Measurements from ENCODE around the gene VOPP1.

VOPP1 gene

GRCh38 chr7:55570218-55570873, 2.0 kb downstream of the VOPP1 start:
- no peak overlapping the region for H3K14ac ChIP-seq (ENCODE audit: low read length in 2 of 2)
- H2BK120ac ChIP-seq (ENCODE audit: low read depth, low read length), result no peak overlapping the region
- no peak overlapping the region for H2BK15ac ChIP-seq (ENCODE audit: low read depth, poor library complexity, severe bottlenecking)
- no peaks in the 10 kb centered on the region for H3K36me3 ChIP-seq (ENCODE audit: control insufficient read depth in 1 of 2, insufficient read depth in 2 of 2, low read depth in 1 of 2, low read length in 2 of 2)
- 70% methylated on average over 16 of the region's 18 CpGs for WGBS
- H4K91ac ChIP-seq (ENCODE audit: low read length), result no peak overlapping the region
- H3K79me1 ChIP-seq (replicated peaks; ENCODE audit: low read length, poor library complexity, severe bottlenecking), result peaks cover 1% of the 10 kb centered on the region
- no peak overlapping the region for H2BK5ac ChIP-seq (ENCODE audit: low read depth, low read length, poor library complexity, severe bottlenecking)
- peak overlapping the region; percentile 26 to 87 for H3K4me3 ChIP-seq (ENCODE audit: insufficient read depth in 1 of 2, low read depth in 1 of 2, low read length in 2 of 2)
- no peak overlapping the region for H2AFZ ChIP-seq (ENCODE audit: low read depth, low read length)
- H3K4me2 ChIP-seq (ENCODE audit: low read length, poor library complexity, severe bottlenecking), result peak overlapping the region; percentile 8
- H4K8ac ChIP-seq (ENCODE audit: low read length), result no peak overlapping the region
- no peaks in the 10 kb centered on the region for H3K27me3 ChIP-seq (ENCODE audit: control insufficient read depth in 1 of 2, insufficient read depth in 1 of 2, low read length in 2 of 2)
- peak; percentile 25 for DNase-seq
- H3K4me1 ChIP-seq (ENCODE audit: control insufficient read depth, insufficient read depth, low read depth, low read length), result peaks cover 24% of the 10 kb centered on the region
- peak overlapping the region; percentile 89 for H3K27ac ChIP-seq (ENCODE audit: low read length, poor library complexity, severe bottlenecking)
- H2BK12ac ChIP-seq (ENCODE audit: low read length in 2 of 2), result no peak overlapping the region
- no peaks in the 10 kb centered on the region for H3K9me3 ChIP-seq (ENCODE audit: control insufficient read depth, low read length)
- H3K9ac ChIP-seq (ENCODE audit: low read length), result peak overlapping the region; percentile 93
- H3K4ac ChIP-seq (ENCODE audit: low read depth in 1 of 2, low read length in 2 of 2), result no peak overlapping the region
- H3K23ac ChIP-seq (ENCODE audit: low read length in 2 of 2), result no peak overlapping the region
- H2AK5ac ChIP-seq (ENCODE audit: low read length, severe bottlenecking), result peak overlapping the region; percentile 64
- H3K18ac ChIP-seq (ENCODE audit: low read depth in 1 of 2, low read length in 2 of 2), result peak overlapping the region in 1 of 2 experiments; percentile 22

- no peak overlapping the region for H2AFZ ChIP-seq (ENCODE audit: low read depth, low read length)
- no peak overlapping the region for H4K8ac ChIP-seq (ENCODE audit: low read length)
- H2BK15ac ChIP-seq (ENCODE audit: low read depth, poor library complexity, severe bottlenecking), result no peak overlapping the region
- H2BK5ac ChIP-seq (ENCODE audit: low read depth, low read length, poor library complexity, severe bottlenecking), result no peak overlapping the region
- H3K14ac ChIP-seq (ENCODE audit: low read length in 2 of 2), result no peak overlapping the region
- peak overlapping the region; percentile 1 for H3K27ac ChIP-seq (ENCODE audit: low read length, poor library complexity, severe bottlenecking)
- H3K4ac ChIP-seq (ENCODE audit: low read depth in 1 of 2, low read length in 2 of 2), result no peak overlapping the region
- H3K36me3 ChIP-seq (ENCODE audit: control insufficient read depth in 1 of 2, insufficient read depth in 2 of 2, low read depth in 1 of 2, low read length in 2 of 2), result no peaks in the 10 kb centered on the region
- 70% methylated on average over 3 of the region's 4 CpGs for WGBS
- peaks cover 24% of the 10 kb centered on the region for H3K4me1 ChIP-seq (ENCODE audit: control insufficient read depth, insufficient read depth, low read depth, low read length)
- H3K9ac ChIP-seq (ENCODE audit: low read length), result peak overlapping the region; percentile 93
- no peak overlapping the region for H3K18ac ChIP-seq (ENCODE audit: low read depth in 1 of 2, low read length in 2 of 2)
- H3K79me1 ChIP-seq (replicated peaks; ENCODE audit: low read length, poor library complexity, severe bottlenecking), result no peaks in the 10 kb centered on the region
- H2AK5ac ChIP-seq (ENCODE audit: low read length, severe bottlenecking), result peak overlapping the region; percentile 14
- H4K91ac ChIP-seq (ENCODE audit: low read length), result no peak overlapping the region
- peak overlapping the region in 1 of 2 experiments; percentile 87 for H3K4me3 ChIP-seq (ENCODE audit: insufficient read depth in 1 of 2, low read depth in 1 of 2, low read length in 2 of 2)
- no peaks in the 10 kb centered on the region for H3K9me3 ChIP-seq (ENCODE audit: control insufficient read depth, low read length)
- no peak overlapping the region for H3K23ac ChIP-seq (ENCODE audit: low read length in 2 of 2)
- H3K4me2 ChIP-seq (ENCODE audit: low read length, poor library complexity, severe bottlenecking), result no peak overlapping the region
- no peaks in the 10 kb centered on the region for H3K27me3 ChIP-seq (ENCODE audit: control insufficient read depth in 1 of 2, insufficient read depth in 1 of 2, low read length in 2 of 2)
- no peak overlapping the region for H2BK12ac ChIP-seq (ENCODE audit: low read length in 2 of 2)
- no peak overlapping the region for H2BK120ac ChIP-seq (ENCODE audit: low read depth, low read length)
- no peak for DNase-seq
Measured at GRCh38 chr7:55569797-55570196, 2.5 kb downstream of the VOPP1 start.

- H2AFZ ChIP-seq (ENCODE audit: low read depth, low read length), result no peak overlapping the region
- WGBS, result 54% methylated on average over 6 of the region's 7 CpGs
- no peak overlapping the region for H2BK15ac ChIP-seq (ENCODE audit: low read depth, poor library complexity, severe bottlenecking)
- no peak overlapping the region for H3K14ac ChIP-seq (ENCODE audit: low read length in 2 of 2)
- no peaks in the 10 kb centered on the region for H3K9me3 ChIP-seq (ENCODE audit: control insufficient read depth, low read length)
- no peak overlapping the region for H3K4me2 ChIP-seq (ENCODE audit: low read length, poor library complexity, severe bottlenecking)
- H4K8ac ChIP-seq (ENCODE audit: low read length), result no peak overlapping the region
- H3K27ac ChIP-seq (ENCODE audit: low read length, poor library complexity, severe bottlenecking), result peak overlapping the region; percentile 37
- H2BK5ac ChIP-seq (ENCODE audit: low read depth, low read length, poor library complexity, severe bottlenecking), result no peak overlapping the region
- no peak overlapping the region for H2BK120ac ChIP-seq (ENCODE audit: low read depth, low read length)
- H2BK12ac ChIP-seq (ENCODE audit: low read length in 2 of 2), result no peak overlapping the region
- H3K9ac ChIP-seq (ENCODE audit: low read length), result peak overlapping the region; percentile 93
- no peak overlapping the region for H3K4ac ChIP-seq (ENCODE audit: low read depth in 1 of 2, low read length in 2 of 2)
- H3K23ac ChIP-seq (ENCODE audit: low read length in 2 of 2), result no peak overlapping the region
- peak overlapping the region; percentile 79 for H2AK5ac ChIP-seq (ENCODE audit: low read length, severe bottlenecking)
- peaks cover 24% of the 10 kb centered on the region for H3K4me1 ChIP-seq (ENCODE audit: control insufficient read depth, insufficient read depth, low read depth, low read length)
- DNase-seq, result peak; percentile 8
- no peaks in the 10 kb centered on the region for H3K79me1 ChIP-seq (replicated peaks; ENCODE audit: low read length, poor library complexity, severe bottlenecking)
- H3K36me3 ChIP-seq (ENCODE audit: control insufficient read depth in 1 of 2, insufficient read depth in 2 of 2, low read depth in 1 of 2, low read length in 2 of 2), result no peaks in the 10 kb centered on the region
- no peak overlapping the region for H4K91ac ChIP-seq (ENCODE audit: low read length)
- peak overlapping the region; percentile 29 to 65 for H3K18ac ChIP-seq (ENCODE audit: low read depth in 1 of 2, low read length in 2 of 2)
- H3K27me3 ChIP-seq (ENCODE audit: control insufficient read depth in 1 of 2, insufficient read depth in 1 of 2, low read length in 2 of 2), result no peaks in the 10 kb centered on the region
- H3K4me3 ChIP-seq (ENCODE audit: insufficient read depth in 1 of 2, low read depth in 1 of 2, low read length in 2 of 2), result no peak overlapping the region
Measured at GRCh38 chr7:55569269-55569663, 3.0 kb downstream of the VOPP1 start.

GRCh38 chr7:55568613-55569268, 3.6 kb downstream of the VOPP1 start:
- Histone ChIP-seq H3K23ac (ENCODE audit: low read length in 2 of 2) (no peak overlapping the region), H3K18ac (ENCODE audit: low read depth in 1 of 2, low read length in 2 of 2) (peak overlapping the region; percentile 29 to 65), H3K9ac (ENCODE audit: low read length) (peak overlapping the region; percentile 26), H3K4me1 (ENCODE audit: control insufficient read depth, insufficient read depth, low read depth, low read length) (peaks cover 22% of the 10 kb centered on the region), H3K79me1 (replicated peaks; ENCODE audit: low read length, poor library complexity, severe bottlenecking) (no peaks in the 10 kb centered on the region), H2AK5ac (ENCODE audit: low read length, severe bottlenecking) (peak overlapping the region; percentile 79), H2BK15ac (ENCODE audit: low read depth, poor library complexity, severe bottlenecking) (no peak overlapping the region), H4K91ac (ENCODE audit: low read length) (no peak overlapping the region), H3K27ac (ENCODE audit: low read length, poor library complexity, severe bottlenecking) (peak overlapping the region; percentile 37), H3K27me3 (ENCODE audit: control insufficient read depth in 1 of 2, insufficient read depth in 1 of 2, low read length in 2 of 2) (no peaks in the 10 kb centered on the region), H3K9me3 (ENCODE audit: control insufficient read depth, low read length) (no peaks in the 10 kb centered on the region), H2BK12ac (ENCODE audit: low read length in 2 of 2) (no peak overlapping the region), H2BK5ac (ENCODE audit: low read depth, low read length, poor library complexity, severe bottlenecking) (no peak overlapping the region), H3K4ac (ENCODE audit: low read depth in 1 of 2, low read length in 2 of 2) (no peak overlapping the region), H4K8ac (ENCODE audit: low read length) (no peak overlapping the region), H3K36me3 (ENCODE audit: control insufficient read depth in 1 of 2, insufficient read depth in 2 of 2, low read depth in 1 of 2, low read length in 2 of 2) (no peaks in the 10 kb centered on the region), H2BK120ac (ENCODE audit: low read depth, low read length) (no peak overlapping the region), H2AFZ (ENCODE audit: low read depth, low read length) (no peak overlapping the region), H3K4me2 (ENCODE audit: low read length, poor library complexity, severe bottlenecking) (no peak overlapping the region), H3K14ac (ENCODE audit: low read length in 2 of 2) (no peak overlapping the region), H3K4me3 (ENCODE audit: insufficient read depth in 1 of 2, low read depth in 1 of 2, low read length in 2 of 2) (no peak overlapping the region)
- 86% methylated on average over 4 of the region's 4 CpGs for WGBS
- DNase-seq, result peak; percentile 33
